Omental fat pad (tissue), 4 donors: ENCODE data around the gene VPS39. TPM values are rescaled to one million over a fixed set of nuclear protein-coding genes. Genes with fewer than 3 reads are reported as not detected.

ENCODE experiments used
- ATAC-seq: fragments of 150-250 bp; one replicate; pipeline ENCODE4 v1.9.1; 2016; ENCODE audit warnings: mild to moderate bottlenecking, moderate library complexity; ENCODE audit not compliant: low FRiP score
- DNase-seq: peaks from one replicate; pipeline ENCODE4 v3.0.0-alpha.2; 2019; ENCODE audit warnings: low spot score
- total RNA-seq, 4 donors: library from RNA; depleted of rRNA; stranded (reverse); fragments of >200 nt; gene quantifications; one replicate each; pipeline ENCODE4 v1.1.0, GENCODE V29; 2016
- TF ChIP-seq, protein P1 (sequence below), 3 donors: fragments of 450-650 bp; IDR thresholded peaks; one replicate each; pipeline ENCODE4 v1.5.1; 2016 to 2017; ENCODE audit warnings: antibody characterized with exemption in 3 of 3, mild to moderate bottlenecking in 3 of 3, moderate library complexity in 2 of 3

VPS39 gene
- total RNA-seq, 4 donors from 2014 or later: 61.0 to 134 (median 73.8) TPM

DNA sequence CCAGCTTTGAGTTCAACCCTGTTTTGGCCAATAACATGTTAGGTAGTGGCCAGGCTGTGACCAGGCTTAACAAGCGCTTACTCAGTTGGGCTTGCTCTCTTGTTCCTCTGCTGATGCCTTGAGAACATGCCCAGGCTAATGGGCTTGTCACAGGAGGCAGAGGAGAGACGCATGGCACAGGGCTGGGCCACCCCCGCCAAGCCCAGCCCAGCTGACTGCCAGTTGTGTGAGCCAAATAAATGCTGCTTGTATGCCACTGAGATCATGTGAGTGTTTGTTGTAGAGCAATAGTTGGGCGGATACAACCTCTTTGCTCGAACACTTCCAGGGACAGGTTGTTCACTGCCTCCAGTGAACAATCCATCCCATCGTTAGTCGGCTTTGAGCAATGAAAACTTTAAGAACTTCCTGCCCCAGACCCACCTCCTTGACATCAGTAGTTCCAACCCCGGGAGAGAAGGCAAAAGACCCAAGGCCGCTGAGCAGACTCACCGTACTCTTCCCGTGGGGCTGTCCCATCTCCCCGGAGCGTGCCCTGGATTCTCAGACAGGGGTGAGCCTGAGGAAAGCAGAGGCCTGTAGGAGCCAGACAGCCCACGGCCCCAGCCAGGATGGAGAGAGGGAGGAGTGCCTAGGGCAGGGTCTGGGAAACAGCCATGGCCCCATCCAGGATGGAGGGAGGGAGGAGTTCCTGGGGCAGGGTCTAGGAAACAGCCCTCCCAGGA is 55.7 kb downstream of the VPS39 start:
- TF ChIP-seq, protein P1, sequence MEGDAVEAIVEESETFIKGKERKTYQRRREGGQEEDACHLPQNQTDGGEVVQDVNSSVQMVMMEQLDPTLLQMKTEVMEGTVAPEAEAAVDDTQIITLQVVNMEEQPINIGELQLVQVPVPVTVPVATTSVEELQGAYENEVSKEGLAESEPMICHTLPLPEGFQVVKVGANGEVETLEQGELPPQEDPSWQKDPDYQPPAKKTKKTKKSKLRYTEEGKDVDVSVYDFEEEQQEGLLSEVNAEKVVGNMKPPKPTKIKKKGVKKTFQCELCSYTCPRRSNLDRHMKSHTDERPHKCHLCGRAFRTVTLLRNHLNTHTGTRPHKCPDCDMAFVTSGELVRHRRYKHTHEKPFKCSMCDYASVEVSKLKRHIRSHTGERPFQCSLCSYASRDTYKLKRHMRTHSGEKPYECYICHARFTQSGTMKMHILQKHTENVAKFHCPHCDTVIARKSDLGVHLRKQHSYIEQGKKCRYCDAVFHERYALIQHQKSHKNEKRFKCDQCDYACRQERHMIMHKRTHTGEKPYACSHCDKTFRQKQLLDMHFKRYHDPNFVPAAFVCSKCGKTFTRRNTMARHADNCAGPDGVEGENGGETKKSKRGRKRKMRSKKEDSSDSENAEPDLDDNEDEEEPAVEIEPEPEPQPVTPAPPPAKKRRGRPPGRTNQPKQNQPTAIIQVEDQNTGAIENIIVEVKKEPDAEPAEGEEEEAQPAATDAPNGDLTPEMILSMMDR (IDR thresholded peaks at IDR 0.05): no peak
- no peak for ATAC-seq
- no peak for DNase-seq

DNA sequence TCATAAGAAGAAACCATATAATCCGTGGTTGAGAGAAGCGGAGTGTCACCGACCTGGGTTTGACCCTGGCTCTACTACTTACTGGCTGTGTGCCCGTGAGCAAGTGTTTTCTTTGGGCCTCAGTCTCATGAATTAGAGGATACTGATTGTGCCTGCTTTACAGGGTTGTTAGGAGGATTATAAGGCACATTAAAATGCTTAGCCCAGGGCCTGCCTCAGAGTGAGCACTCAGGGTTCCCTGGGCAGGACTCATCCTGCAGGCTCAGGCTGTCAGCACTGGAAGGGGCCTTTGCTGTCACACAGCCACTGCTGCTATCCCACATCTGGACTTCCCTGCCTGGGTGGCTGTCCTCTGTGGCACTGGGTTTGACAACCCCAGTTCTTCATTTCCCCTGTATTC is 56.4 kb downstream of the VPS39 start:
- ATAC-seq (no peak), DNase-seq (no peak)
- TF ChIP-seq, protein P1 (IDR thresholded peaks at IDR 0.05): no peak

DNA sequence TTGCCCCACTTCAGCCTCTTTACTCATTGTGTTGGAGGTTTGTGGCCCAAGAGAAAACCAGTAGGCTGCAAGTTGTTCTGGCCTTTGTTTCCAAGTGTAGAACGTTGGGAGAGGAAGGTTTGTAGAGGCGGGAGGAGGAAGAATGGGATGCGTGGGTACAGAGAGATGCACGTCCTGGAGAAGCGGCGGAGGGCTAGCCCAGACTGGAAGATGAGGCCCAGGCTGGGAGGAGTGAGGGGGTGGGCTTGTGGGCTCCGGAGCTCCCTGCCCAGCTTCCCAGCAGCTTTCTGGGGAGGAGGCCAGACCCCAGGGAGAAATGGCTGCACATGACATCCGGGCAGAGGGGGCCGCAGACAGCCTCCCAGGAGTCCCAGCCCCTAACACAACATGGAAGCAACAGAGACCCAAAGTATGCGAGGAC is 57.0 kb downstream of the VPS39 start:
- TF ChIP-seq, protein P1 (IDR thresholded peaks at IDR 0.05): no peak
- no peak for DNase-seq
- no peak for ATAC-seq

DNA sequence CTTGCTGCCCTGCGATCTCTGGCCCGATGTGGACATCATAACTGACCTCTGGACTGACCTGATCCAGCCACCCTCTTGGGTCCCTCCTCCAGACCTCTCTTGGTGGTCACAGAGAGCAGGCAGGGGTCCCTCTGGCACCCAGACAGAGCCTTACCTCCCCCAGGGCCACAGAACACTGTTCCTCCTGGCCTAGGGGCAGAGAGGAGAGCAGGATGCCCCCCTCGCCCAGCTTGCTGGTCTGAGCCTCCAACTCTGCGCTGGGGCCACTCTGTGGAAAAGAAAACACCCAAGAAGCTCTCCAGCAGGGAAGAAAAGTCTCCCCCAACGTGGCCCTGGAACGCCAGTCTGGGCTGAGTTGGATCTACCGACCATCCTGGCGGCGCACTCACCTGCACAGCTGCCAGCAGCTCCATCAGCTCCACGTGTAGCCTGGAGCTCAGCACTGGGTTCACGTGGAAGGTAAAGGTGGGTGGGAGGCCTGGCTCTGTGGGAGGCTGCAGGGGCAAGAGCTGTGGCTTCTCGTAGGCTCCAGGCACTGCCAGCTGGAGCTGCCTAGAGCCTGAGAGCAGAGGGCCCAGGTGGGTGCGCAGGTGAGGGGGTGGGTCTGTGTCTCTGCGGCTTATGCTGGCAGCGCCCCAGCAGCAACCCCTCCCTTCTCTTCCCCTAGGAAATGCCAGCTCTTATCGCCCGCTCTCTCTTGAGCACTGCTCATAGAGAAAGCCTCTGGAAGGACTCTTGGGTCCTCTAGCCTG is 57.7 kb downstream of the VPS39 start:
- DNase-seq: no peak
- TF ChIP-seq, protein P1 (IDR thresholded peaks at IDR 0.05): no peak
- no peak for ATAC-seq

DNA sequence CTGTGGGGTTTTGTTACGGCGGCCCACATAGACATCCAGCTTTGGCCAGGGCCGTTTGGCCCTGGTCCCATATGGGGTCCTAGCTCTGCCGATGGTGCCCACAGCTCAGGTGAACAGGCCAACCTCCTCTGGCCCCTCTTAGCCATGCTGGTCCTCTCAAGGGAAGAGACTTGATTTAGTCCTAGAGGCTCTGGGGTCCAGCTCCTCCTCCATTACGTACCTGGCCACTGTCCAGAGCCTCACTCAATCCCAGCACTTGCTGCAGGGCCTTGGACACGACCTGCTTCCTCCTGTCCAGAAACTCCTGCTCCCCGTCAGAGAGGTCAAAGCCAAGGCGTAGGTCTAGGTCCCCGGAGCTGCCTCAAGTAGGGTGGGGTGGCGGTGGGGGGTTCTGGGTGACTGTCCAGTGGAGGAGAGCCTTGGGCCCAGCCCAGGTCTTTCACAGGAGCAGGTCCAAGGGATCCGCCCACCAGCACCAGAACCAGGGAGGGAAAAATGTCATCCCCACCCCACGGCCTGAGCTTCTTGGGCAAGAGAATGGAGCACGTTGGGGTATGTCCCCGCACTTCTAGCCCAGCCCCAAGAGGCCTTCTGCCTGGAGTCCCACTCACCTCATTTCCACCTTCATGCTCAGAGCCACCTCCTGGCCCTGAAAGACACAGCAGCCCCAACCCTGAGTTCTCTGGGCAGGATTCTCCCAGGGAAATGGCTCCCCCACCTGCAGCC is 58.4 kb downstream of the VPS39 start:
- no peak for DNase-seq
- TF ChIP-seq, protein P1 (IDR thresholded peaks at IDR 0.05): no peak
- no peak for ATAC-seq

DNA sequence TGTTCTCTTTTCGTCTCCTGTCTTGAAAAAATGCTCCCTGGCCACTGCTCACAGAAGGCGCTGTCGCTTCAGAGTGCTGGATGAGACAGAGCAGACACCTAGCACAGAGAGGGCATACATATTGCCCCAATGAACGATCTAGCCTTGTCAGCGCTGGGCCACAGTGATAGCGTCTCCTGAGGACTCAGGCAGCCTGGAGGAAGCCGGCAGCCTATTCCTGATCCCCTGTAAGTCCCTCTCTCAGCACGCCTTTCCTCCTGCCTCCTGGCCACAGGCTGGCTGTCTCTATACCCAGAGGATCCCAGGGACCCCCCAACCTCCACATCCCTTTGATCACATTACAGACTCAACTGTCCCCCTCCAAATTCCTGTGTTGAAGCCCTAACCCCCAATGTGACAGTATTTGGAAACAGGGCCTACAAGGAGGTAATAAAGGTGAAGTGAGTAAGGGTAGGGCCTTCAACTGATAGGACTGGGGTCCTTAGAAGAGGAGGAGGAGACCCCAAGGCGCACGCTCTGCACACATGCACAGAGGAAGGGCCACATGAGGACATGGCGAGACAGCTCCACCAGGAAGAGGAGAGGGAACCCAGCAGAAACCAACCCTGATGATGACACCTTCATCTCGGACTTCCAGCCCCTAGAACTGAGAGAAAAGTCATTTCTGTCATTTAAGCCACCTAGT is 59.2 kb downstream of the VPS39 start:
- TF ChIP-seq, protein P1 (IDR thresholded peaks at IDR 0.05): no peak
- ATAC-seq (no peak), DNase-seq (no peak)
